ENCODE data around the gene MRPS14.

MRPS14 gene

DNA sequence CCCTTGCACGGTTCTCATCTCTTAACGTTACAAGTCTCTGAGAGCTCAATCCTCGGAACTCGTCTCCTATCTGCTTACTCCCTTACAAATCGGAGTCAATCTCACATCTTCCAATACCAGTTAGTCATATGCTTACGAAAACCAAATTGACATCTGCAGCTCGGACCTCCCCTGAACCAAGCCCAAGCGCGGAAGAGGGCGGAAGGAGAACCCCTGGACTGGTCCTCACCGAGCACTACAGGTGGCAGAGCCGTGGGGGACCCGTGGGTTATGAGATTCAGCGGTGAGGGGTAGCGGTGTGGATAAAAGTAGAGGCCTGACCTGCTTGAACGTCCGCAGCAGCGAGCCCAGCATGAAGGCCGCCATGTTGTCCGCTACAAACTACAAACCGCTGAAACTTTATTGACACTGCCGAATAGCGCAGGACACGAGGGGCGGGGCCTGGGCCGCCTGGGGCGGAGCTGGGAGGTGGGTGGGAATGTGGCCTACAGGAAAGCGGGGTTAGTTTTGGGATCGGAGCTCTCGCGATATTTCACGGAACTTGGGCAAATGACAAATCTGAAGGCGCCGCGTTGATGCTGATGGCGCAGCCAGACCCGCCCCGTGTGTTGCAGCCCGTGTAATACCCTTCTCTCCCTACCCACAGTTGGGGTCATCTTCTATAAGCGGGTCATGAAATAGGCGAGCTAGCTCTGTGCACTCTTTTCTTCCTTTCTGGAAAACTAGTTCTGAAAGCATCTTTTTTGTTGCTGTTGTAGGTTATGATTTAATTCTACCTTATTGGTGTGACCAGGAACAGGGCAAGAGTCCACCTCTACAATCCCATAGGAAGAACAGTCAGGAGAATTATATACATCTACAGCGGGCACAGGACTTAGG is at the start of gene MRPS14:
MRPS14 (minus strand) TSS at position 383 of the 879 bp plus-strand sequence; CDS start at position 366, 17 bp downstream.
- DNase-seq (ENCODE audit: low read depth): peak; percentile 98
- TF ChIP-seq, protein P1, sequence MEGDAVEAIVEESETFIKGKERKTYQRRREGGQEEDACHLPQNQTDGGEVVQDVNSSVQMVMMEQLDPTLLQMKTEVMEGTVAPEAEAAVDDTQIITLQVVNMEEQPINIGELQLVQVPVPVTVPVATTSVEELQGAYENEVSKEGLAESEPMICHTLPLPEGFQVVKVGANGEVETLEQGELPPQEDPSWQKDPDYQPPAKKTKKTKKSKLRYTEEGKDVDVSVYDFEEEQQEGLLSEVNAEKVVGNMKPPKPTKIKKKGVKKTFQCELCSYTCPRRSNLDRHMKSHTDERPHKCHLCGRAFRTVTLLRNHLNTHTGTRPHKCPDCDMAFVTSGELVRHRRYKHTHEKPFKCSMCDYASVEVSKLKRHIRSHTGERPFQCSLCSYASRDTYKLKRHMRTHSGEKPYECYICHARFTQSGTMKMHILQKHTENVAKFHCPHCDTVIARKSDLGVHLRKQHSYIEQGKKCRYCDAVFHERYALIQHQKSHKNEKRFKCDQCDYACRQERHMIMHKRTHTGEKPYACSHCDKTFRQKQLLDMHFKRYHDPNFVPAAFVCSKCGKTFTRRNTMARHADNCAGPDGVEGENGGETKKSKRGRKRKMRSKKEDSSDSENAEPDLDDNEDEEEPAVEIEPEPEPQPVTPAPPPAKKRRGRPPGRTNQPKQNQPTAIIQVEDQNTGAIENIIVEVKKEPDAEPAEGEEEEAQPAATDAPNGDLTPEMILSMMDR (conservative IDR thresholded peaks at IDR 0.05; ENCODE audit: low read length): no peak
- peak within 1 kb of the TSS; percentile 95 for H3K4me3 ChIP-seq (ENCODE audit: low read length)

DNA sequence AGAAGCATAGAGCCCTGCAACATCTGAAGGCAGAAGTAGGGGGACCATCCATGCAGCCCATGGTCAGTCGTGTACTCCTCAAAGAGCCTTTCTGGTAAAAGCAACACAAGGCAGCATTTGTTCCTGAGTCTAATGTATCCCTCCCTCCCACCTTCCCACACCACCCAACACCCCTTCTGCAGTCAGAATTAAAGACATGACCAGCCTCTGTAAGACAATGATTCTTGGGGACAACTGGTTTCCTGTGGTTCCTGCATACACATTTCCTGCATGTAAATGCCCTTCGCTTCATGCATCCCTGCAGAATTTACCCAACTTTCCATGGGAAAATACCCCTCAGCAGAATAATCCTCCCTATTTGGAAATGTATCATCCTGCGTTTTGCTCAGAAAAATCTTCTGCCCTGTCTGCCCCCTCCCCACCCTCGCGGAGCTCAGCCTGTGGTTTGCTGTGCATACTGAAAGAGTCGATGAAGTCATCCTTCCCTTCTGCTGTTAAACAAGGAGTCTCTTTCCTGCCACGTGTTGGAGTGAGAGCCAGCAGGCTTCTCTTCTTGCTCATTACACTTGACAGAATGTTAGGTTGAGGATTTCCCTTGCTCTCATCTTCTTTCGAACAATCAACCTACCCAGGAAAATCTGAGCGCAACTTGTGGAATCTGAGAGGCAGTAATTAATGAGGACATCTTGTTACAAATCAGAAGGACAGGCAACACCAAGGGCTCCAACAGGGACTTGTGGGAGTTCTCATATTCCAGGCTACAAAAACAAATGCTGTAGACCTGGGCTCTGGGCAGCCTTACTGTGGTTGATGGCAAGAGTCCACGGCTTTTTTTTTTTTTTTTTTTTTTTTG is 49.1 kb upstream of the MRPS14 start:
- TF ChIP-seq, protein P1 (conservative IDR thresholded peaks at IDR 0.05; ENCODE audit: low read length): no peak
- DNase-seq (ENCODE audit: low read depth): peak; percentile 86
- H3K4me3 ChIP-seq (ENCODE audit: low read length): peak overlapping the region; percentile 25

DNA sequence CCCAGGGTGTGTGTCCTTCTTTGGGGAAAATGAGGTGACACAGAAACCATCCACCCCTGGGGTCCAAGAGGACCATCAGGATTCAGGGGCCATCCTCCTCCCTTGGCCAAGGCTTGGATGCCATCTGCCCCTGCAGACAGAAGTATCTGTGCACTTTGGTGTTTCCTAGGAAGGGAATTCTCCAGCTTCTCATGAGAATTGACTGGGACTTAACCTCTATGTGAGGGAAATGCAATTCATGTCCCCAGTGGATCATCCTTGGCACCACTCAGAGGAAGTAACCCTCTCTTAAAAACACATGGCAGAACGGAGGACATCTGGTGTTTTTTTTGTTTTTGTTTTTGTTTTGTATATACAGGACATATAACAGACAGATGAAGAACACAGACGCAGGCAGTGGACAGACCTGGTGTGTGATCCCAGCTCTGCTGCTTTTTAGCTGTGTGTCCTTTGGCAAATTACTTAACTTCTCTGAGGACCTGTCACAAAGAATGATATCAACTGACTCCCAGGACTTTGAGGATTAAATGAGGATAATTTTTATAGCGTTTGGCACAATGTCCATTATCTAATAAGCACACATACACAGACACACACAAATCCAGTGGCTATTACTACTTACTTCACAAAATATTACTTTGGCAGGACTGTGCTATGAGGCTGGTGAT is 48.2 kb upstream of the MRPS14 start:
- H3K4me3 ChIP-seq (ENCODE audit: low read length): no peak overlapping the region
- no peak for DNase-seq (ENCODE audit: low read depth)
- TF ChIP-seq, protein P1 (conservative IDR thresholded peaks at IDR 0.05; ENCODE audit: low read length): no peak

DNA sequence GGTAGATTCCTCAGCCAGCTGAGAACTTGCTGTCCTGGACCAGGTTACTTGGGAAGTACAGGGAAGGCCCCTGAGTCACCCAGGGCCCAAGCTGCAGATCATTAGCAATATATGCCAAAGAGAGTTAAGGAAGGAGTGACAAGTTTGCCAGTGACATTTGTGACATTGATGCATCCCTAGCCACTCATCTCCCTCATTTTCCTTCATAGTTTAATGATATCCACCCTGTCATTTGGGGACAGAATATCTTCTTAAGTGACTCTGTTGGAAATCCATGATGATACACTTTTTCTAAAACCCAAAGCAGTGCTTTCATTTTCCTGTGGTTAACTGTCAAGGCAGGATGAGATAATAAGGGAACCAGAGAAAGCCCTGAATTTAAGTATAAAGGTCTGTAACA is 47.6 kb upstream of the MRPS14 start:
- TF ChIP-seq, protein P1 (conservative IDR thresholded peaks at IDR 0.05; ENCODE audit: low read length): no peak
- DNase-seq (ENCODE audit: low read depth): no peak
- no peak overlapping the region for H3K4me3 ChIP-seq (ENCODE audit: low read length)

DNA sequence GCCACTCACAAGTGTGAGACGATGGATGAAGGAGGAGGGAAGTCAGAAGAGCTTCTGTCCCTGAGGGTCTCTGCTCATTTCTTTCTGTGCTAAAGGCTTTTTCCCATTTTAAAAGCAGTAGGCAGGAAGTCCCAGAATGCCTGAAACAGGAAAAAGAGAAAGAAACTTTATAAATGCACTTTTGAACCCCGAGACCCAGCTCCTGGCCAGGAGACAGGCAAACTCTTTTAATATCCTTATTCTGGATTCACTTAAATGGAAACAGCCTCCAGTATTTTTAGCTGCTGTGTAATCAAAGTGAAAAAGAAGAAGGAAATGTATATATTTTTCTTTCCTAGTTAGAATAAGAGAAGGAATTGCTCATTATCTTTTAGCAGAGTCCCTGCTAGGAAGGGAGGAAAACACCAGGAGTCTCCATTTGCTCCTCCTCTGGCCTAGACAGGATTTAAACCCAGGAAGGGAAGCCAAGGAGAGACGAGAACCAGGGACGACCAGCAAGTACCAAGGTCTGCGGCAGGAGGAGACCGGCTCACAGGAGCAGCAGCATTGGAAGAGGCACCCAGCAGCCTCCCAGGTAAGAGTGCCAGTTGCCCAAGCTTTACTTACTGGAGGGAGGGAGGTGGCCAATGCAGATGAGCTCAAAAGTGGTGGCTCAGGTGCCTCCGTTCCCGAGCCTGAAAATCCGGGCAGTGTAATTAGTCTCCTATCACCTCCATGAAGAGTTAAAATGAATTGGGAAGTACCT is 44.3 kb upstream of the MRPS14 start, which contains the start of gene TNN:
TNN (plus strand) TSS at position 472 of the 745 bp plus-strand sequence. CDS start 9,586 bp downstream, outside the sequence.
- TF ChIP-seq, protein P1 (conservative IDR thresholded peaks at IDR 0.05; ENCODE audit: low read length): no peak
- H3K4me3 ChIP-seq (ENCODE audit: low read length): no peak within 1 kb of the TSS
- DNase-seq (ENCODE audit: low read depth): no peak

DNA sequence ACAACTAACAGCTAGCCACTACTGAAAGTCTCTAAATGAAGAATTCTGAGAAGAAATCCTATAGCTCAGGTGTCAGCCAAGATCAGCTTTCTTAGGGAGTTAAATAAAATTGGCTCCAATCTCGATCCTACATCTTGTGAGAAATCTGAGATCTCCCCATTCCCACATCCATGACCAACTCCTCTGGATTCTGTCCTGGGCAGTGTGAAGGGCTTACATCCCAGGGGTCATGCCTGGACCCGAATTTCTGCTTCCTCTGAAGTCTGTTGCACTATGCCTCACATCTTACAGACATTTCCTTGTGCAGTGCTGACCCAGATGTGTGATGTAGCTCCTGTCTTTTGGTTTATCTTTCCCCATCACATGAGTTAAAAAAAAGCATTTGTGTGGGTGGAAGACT is 39.6 kb upstream of the MRPS14 start:
- no peak for DNase-seq (ENCODE audit: low read depth)

More for the DNA sequence above, 39.6 kb upstream of the MRPS14 start:
- TF ChIP-seq, protein P1 (conservative IDR thresholded peaks at IDR 0.05; ENCODE audit: low read length): no peak
- H3K4me3 ChIP-seq (ENCODE audit: low read length): no peak overlapping the region
